Fibroblast of skin of back (primary cell): ENCODE measurements around the gene COL4A6.

Source experiments
- DNase-seq: peaks from one replicate; pipeline ENCODE4 v3.0.0-alpha.2; 2013

Gene COL4A6

DNA sequence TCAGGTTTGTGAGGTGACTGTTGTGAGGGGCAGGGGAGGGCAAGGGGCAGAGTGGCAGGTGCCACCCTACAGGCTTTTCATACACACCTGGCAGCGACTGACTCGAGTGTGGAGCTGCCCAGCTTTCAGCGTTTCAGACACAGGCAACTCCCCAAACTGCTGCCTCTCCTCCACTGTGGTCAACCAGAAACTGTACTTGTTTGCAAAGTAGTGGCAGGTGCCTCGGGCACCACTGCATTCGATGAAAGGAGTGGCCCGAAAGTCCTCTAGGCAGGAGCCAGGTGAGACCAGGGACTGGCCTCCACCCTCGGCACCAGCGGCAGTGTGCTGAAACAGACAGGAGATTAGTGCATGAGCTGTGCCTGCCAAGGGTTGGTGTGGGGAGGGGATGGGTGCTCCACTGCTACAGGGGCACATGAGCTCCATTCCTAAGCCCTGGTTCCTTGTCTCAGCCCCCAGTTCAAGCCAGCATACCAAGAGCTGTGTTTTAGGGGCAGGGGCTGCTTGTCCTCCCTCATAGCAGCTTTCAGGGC is 281.2 kb downstream of the COL4A6 start:
- no peak for DNase-seq

DNA sequence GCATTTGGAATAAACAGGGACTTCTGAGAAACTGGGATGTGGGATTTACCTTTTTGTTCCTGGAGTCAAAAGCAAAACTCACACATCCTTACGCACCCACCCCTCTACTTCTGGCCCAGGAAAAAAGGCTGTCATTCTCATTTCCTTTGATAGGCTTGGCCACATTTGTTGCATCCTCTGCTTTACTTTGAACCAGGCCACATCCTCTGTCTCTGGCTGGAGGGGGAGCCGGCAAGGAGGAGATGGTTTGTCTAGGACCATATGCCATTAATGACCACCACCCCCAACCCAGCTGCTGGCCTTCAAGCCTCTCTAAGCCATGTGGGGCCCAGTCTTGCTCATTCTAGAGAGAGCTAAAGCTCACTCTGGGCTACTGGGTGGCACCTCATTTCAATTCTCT is 282.1 kb downstream of the COL4A6 start:
- no peak for DNase-seq

DNA sequence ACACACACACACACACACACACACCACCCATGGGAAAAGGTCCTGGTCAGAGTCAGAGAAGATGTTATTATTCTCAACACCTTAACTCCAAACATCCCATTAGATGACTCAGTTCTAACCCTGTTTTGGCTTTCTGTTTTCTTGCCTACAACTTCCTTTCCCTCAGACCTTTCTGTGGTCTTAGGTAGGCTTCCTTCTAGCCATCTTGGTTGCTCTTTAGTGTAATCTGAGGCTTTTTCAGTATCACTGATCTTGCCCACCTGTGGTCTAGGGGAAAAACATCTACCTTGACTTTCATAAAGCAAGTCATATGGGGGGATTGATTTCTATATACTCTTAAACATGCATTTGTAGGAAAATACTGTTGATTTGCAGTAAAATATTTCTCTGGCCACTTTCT is 289.7 kb downstream of the COL4A6 start:
- no peak for DNase-seq

DNA sequence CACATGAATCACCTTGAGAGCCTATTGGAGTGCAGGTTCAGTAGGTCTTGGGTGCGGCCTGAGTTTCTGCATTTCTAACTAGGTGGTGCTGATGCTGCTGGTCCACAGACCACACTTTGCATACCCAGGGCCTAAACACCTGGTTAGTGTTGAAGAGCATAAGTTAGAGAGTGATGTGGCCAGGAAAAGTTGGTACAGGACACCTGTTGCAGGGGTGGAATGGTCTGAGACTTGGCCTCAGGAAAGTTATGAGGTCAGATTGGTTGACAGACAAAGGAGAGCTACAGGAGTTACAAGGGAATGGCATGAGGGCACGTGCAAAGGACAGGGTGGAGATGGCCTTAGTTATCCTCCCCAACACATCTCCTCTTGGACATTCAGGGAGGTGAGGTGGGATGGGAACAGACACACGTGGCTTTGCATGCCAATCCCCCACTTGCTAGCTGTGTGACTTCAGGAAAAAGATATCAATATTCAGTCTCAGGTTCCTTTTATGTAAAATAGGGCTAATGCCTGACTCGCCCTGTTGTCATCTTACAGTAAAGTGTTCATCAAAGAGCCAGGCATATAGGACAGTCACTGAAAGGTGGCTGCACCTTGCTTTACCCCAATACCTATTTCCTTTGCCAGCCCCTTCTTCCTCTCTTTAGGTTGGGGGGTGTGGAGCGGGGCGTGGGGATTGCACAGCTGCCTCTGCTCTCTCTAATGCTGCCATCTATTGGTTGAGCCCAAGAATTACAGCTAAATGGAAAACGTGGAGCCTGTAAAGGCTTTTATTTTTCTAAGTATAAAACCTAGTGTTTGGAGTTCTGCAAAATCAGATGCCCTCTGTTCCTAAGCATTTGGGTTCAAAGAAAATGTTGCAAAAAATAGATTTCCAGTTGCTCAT is 299.2 kb downstream of the COL4A6 start:
- DNase-seq: no peak

DNA sequence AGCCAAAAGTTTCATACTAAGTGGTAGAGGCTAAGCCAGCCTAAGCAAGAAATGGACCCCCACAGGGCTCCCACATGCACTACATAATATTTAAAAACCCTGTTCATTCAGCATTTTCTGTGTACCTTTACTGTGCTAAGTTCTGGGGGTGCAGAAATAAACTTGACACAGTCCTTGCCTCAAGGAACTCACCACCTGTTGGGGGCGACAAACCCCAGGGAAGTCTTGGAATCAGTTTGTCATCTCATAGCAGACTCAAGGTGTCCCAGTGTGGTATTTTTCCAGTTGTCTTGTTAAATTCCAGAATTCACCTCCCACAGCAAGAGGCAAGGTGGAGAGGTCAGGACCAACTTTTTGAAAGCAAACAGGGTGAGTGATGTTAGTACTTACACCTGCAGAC is 303.5 kb downstream of the COL4A6 start:
- DNase-seq: no peak

DNA sequence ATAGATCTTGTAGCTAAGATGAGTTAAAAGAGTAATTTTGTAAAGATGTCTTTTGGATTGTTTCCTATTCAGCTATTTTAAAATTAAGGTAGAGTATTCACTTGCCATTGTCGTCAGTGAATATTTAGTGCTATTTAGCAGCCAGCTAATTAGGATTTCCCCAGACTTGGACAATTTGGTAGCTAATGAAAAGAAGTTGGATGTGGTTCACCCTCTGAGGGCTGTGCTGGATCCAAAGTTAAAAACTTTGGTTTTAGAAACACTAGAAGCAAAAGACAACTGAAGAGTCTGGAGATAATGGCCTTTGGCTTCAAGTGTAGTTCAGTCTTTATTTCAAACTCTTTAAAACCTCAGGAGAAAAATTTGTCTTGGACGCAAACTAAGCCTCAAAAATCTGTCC is 305.3 kb downstream of the COL4A6 start:
- no peak for DNase-seq

GRCh38 chrX:108132034-108132433 is 306.2 kb downstream of the COL4A6 start:
- DNase-seq: no peak

GRCh38 chrX:108131471-108131870 is 306.8 kb downstream of the COL4A6 start:
- peak; percentile 62 for DNase-seq

DNA sequence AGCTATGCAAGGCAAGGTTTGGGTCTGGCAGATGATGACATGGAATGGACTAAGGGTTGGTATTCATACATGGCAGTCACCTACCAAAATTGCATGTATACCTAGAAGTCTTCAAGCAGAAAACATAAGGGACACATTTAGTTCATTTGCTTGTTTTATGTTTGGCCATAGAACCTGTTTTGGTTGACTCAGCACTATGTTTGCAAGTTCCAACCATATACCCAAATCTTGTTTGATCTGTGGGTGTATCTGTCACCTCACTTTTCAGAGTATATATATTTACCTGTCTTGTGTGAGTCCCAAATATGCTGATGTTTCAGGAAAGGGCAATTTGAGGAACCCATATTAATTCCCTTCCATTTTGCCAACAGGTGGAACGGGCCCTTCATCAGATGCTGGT is 307.3 kb downstream of the COL4A6 start:
- no peak for DNase-seq

- DNase-seq: no peak
Observed at GRCh38 chrX:108127152-108127551, 311.1 kb downstream of the COL4A6 start.

DNA sequence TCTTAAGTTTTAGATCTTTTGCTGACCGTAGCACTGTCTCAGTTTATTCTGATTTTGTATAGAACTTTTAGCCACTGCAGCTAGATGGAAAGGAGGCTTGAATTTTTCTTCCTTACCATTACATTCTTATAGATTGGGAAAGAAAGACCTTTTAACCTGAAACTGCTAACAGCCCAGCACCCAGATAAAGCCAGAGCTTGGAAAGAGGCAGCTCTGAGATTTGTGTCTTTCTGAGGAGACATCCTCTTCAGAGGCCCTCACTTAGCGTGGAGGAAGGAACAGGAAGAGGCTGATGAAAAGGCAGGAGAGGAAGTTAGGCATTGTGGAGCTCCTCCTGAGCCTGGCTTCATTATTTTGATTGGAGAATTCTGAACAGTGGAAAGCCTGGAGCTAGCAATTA is 311.6 kb downstream of the COL4A6 start:
- no peak for DNase-seq

DNA sequence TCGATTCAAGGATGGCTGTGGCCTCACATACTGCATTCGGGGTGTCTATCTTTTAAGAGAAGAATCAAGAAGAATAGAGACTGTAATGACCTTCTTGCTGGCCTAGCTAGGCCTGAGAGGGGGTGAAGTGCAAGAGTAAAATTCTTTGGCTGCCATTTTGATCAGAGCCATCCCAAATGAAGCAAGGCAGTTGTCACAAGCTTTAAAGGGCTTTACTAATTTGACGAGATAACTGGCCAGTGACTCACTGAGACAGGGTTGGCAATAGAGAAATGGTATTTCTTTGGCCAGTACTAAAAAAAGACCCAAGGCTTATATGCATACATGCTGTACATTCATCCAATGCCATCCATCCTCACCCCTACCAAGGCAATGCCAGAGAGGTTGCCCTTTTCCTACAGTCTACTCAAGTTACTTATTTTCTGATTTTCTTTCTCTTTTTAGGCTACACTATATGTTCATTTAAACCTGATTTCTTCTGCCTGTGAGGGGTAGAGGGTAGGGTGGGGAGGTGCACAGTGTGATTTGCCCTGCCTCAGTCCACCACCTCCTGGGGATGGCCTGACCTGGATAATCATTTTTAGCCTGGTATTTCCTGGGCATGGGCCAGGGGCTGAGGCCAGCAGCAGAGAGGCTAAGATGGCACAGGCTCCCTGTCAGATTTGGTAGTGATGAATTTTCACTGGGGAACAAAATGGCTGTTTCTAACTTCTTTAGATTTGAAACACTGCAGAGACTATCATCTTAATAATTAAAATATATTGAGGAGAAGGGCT is 314.4 kb downstream of the COL4A6 start:
- DNase-seq: peak; percentile 0

- peak; percentile 34 for DNase-seq
Observed at GRCh38 chrX:108122748-108123147, 315.5 kb downstream of the COL4A6 start.

GRCh38 chrX:108121291-108121690 is 316.9 kb downstream of the COL4A6 start:
- no peak for DNase-seq

- no peak for DNase-seq
Observed at GRCh38 chrX:108117988-108118387, 320.2 kb downstream of the COL4A6 start.

GRCh38 chrX:108114541-108114940 is 323.7 kb downstream of the COL4A6 start:
- no peak for DNase-seq
